Suprapubic skin (tissue), 4 donors: ENCODE results near the gene ATG14. TPM values are rescaled to one million over a fixed set of nuclear protein-coding genes. Genes with fewer than 3 reads are reported as not detected.
"Not testable (repeated sequence)": the region's sequence is repeated elsewhere in the genome, so short reads cannot be mapped to it uniquely, and the experiment has no call there.

Experiments used
- DNase-seq, 2 donors: peaks; one replicate each; pipeline ENCODE4 v3.0.0-alpha.2; 2019; ENCODE audit warnings: low spot score in 2 of 2
- H3K27ac ChIP-seq: fragments of 200-600 bp; sonication (generic); one replicate; pipeline ENCODE4 v1.5.1; 2019
- H3K27me3 ChIP-seq: fragments of 200-600 bp; sonication (generic); one replicate; pipeline ENCODE4 v1.5.1; 2019
- H3K36me3 ChIP-seq: fragments of 200-600 bp; sonication (generic); one replicate; pipeline ENCODE4 v1.5.1; 2019
- H3K4me1 ChIP-seq: fragments of 200-600 bp; sonication (generic); one replicate; pipeline ENCODE4 v1.5.1; 2019
- H3K4me3 ChIP-seq: fragments of 200-600 bp; sonication (generic); one replicate; pipeline ENCODE4 v1.5.1; 2019; ENCODE audit warnings: mild to moderate bottlenecking
- H3K9me3 ChIP-seq: fragments of 200-600 bp; sonication (generic); one replicate; pipeline ENCODE4 v1.5.1; 2019
- CTCF ChIP-seq, 2 donors: fragments of 200-600 bp in 1 of 2; fragments of 450-650 bp in 1 of 2; sonication (generic) in 1 of 2; IDR thresholded peaks; one replicate each; pipeline ENCODE4 v1.5.1; 2016 to 2019; ENCODE audit warnings: antibody characterized with exemption in 2 of 2, mild to moderate bottlenecking in 1 of 2, moderate library complexity in 1 of 2
- EP300 ChIP-seq: sonication (generic); formaldehyde crosslinking; IDR thresholded peaks from one replicate; pipeline ENCODE4 v1.6.1; 2017; ENCODE audit warnings: antibody characterized with exemption
- POLR2A ChIP-seq, 2 donors: fragments of 450-650 bp; IDR thresholded peaks; one replicate each; pipeline ENCODE4 v1.6.1; 2017; ENCODE audit warnings: antibody characterized with exemption in 2 of 2, mild to moderate bottlenecking in 2 of 2, moderate library complexity in 2 of 2
- POLR2AphosphoS5 ChIP-seq, 3 donors: sonication (generic); formaldehyde crosslinking; IDR thresholded peaks; one replicate each; pipeline ENCODE4 v1.6.1; 2017; ENCODE audit warnings: antibody characterized with exemption in 3 of 3
- WGBS: methylation state at CpG from one replicate; pipeline ENCODE4 v1.1.5; 2018; 5-methylcytosine and 5-hydroxymethylcytosine counted together
- total RNA-seq, 4 donors: library from RNA; depleted of rRNA; stranded (reverse); fragments of >200 nt; gene quantifications; one replicate each; pipeline ENCODE4 v1.1.0, GENCODE V29; 2016

ATG14 gene
- total RNA-seq, 4 donors from 2014 or later = 8.5 to 27.6 (median 14.8) TPM

DNA sequence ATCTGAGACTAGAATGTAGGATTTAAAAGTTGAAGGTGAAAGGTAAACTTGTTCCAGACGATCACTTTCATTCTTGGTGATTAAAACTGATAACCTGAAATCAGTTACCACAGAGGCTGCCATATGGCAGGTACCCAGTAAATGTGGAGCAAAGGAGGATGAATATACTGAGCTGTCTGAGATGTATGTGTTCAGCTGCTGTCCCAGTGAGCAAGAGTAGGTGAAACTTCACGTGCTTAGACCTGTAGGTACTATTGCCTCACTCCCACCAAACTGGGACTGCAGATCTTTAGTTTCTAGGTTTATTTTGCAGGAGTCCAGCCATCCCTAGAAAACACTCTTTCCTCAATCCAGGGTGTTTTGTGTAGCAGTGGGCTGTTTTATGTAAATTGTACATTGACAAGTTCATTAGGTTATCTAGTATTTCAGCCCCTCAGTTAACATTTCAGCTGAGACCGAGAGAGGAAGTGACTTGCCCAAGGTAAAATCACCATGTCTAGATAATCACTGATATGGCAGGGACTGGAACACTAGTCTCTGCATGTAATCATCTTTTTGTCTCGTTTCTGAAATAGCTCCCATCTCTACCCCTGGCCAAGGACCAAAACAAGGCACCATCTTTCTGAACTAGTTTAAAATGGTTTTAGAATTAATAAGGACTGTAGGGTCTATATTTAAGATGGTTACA lies 62.7 kb downstream of the ATG14 start:
- H3K9me3 ChIP-seq = no peaks in the 10 kb centered on the region
- DNase-seq = no peak
- 42% methylated on average over 4 of the region's 4 CpGs for WGBS
- TF ChIP-seq POLR2A (IDR thresholded peaks at IDR 0.05) (no peak), CTCF (IDR thresholded peaks at IDR 0.05) (no peak), EP300 (no peak), POLR2AphosphoS5 (IDR thresholded peaks at IDR 0.05) (no peak)
- H3K27me3 ChIP-seq = no peaks in the 10 kb centered on the region
- H3K4me1 ChIP-seq = peaks cover 38% of the 10 kb centered on the region
- peaks cover 27% of the 10 kb centered on the region for H3K36me3 ChIP-seq
- no peak overlapping the region for H3K4me3 ChIP-seq
- H3K27ac ChIP-seq = no peak overlapping the region

DNA sequence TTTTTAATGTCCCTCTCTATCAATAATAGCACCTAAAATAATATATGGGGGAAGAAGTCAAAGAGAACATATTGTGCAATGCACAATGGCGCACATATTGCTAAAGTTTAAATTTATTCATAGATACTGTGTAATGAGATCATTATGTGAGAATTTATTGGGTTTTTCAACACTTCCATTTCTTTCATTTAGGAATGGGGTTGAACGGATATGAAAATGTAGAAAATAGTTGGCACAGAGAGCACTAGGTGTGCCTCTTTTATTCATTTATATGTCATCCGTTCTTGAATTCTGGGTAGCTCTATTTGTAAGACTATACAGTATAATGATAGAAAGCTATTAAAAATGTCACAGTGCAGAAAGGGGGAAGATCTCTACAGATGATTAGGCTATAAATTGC lies 63.9 kb downstream of the ATG14 start:
- no peak for DNase-seq
- Histone ChIP-seq H3K27me3 (no peaks in the 10 kb centered on the region), H3K4me3 (no peak overlapping the region), H3K27ac (no peak overlapping the region), H3K4me1 (peaks cover 37% of the 10 kb centered on the region), H3K9me3 (no peaks in the 10 kb centered on the region), H3K36me3 (peaks cover 25% of the 10 kb centered on the region)
- TF ChIP-seq EP300 (no peak), CTCF (IDR thresholded peaks at IDR 0.05) (no peak), POLR2A (IDR thresholded peaks at IDR 0.05) (no peak), POLR2AphosphoS5 (IDR thresholded peaks at IDR 0.05) (no peak)
- WGBS = 49% methylated on average over 3 of the region's 3 CpGs

GRCh38 chr14:55347040-55347439 lies 64.6 kb downstream of the ATG14 start:
- Histone ChIP-seq H3K4me1 (peaks cover 37% of the 10 kb centered on the region), H3K36me3 (peaks cover 18% of the 10 kb centered on the region), H3K4me3 (no peak overlapping the region), H3K27me3 (no peaks in the 10 kb centered on the region), H3K9me3 (no peaks in the 10 kb centered on the region), H3K27ac (no peak overlapping the region)
- DNase-seq = no peak
- TF ChIP-seq POLR2AphosphoS5 (IDR thresholded peaks at IDR 0.05) (no peak), CTCF (IDR thresholded peaks at IDR 0.05) (no peak), EP300 (no peak)
- WGBS = 87% methylated on average over 1 of the region's 1 CpG

DNA sequence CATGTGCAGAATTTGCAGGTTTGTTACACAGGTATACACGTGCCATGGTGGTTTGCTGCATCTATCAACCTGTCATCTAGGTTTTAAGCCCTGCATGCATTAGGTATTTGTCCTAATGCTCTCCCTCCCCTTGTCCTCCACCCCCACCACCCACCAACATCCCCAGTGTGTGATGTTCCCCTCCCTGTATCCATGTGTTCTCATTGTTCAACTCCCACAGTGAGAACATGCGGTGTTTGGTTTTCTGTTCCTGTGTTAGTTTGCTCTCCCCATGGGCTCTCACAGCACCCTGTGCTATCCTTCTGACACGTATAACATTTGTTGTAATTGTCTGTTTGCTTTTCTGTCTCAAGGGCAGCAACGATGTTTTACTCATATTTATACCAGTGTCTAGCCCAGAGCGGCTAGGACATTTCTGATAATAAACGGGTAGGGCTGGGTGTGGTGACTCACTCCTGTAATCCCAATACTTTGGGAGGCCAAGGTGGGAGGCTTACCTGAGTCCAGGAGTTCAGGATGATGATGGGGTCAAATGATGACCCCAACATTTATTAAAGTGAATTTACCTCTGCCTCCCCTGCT lies 67.0 kb downstream of the ATG14 start:
- not testable (repeated sequence) for H3K27me3 ChIP-seq, H3K9me3 ChIP-seq, H3K4me3 ChIP-seq, H3K27ac ChIP-seq, H3K36me3 ChIP-seq, DNase-seq
- 87% methylated on average over 6 of the region's 6 CpGs for WGBS
- H3K4me1 ChIP-seq = peaks cover 37% of the 10 kb centered on the region

DNA sequence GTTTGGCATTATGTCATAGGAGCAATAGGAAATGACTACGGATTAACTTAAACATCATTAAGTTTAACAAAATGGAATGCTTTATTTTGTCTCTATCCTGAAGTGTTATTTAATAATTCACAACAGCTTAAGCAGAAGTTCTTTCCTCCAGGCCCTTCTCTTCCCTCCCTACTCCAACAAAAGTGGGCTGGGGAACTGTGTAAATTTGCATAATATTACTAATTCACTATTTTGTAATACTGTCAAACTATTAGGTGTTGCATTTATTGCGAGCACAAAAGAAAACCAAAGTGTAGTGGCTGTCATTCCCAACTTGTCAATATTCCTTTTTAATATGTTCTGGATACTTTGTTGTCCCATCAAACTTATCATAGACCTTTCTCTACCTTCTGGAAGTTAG lies 69.8 kb downstream of the ATG14 start:
- no peak for TF ChIP-seq CTCF (IDR thresholded peaks at IDR 0.05)
- no peak for TF ChIP-seq EP300
- TF ChIP-seq POLR2AphosphoS5 (IDR thresholded peaks at IDR 0.05) = no peak
- TF ChIP-seq POLR2A (IDR thresholded peaks at IDR 0.05) = no peak
- H3K27ac ChIP-seq = no peak overlapping the region
- H3K36me3 ChIP-seq = no peaks in the 10 kb centered on the region
- H3K4me1 ChIP-seq = peaks cover 17% of the 10 kb centered on the region
- 84% methylated on average over 2 of the region's 2 CpGs for WGBS
- no peak for DNase-seq
- H3K27me3 ChIP-seq = no peaks in the 10 kb centered on the region
- H3K9me3 ChIP-seq = no peaks in the 10 kb centered on the region
- H3K4me3 ChIP-seq = no peak overlapping the region
